ENCODE data around the gene UNG.

DNA sequence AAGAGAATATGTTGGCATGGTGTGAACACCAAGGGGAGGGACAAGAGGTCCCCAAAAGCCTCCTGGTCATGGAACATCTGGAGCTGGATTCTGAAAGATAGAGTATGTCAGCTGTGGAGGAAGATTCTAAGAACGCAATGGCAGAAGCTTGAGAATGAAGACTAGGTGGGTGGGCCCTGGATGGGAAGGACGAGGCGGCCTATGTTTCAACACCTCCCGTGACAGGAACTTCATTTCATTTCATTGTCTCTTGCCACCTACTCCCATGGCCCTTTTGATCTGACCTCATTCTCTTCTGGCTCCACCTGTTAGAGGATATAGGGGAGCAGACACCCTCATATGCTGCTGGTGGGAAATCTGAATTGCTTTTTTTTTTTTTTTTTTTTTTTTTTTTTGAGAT is 3.3 kb downstream of the UNG start:
- TF ChIP-seq, protein P1, sequence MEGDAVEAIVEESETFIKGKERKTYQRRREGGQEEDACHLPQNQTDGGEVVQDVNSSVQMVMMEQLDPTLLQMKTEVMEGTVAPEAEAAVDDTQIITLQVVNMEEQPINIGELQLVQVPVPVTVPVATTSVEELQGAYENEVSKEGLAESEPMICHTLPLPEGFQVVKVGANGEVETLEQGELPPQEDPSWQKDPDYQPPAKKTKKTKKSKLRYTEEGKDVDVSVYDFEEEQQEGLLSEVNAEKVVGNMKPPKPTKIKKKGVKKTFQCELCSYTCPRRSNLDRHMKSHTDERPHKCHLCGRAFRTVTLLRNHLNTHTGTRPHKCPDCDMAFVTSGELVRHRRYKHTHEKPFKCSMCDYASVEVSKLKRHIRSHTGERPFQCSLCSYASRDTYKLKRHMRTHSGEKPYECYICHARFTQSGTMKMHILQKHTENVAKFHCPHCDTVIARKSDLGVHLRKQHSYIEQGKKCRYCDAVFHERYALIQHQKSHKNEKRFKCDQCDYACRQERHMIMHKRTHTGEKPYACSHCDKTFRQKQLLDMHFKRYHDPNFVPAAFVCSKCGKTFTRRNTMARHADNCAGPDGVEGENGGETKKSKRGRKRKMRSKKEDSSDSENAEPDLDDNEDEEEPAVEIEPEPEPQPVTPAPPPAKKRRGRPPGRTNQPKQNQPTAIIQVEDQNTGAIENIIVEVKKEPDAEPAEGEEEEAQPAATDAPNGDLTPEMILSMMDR (IDR thresholded peaks at IDR 0.05; ENCODE audit: poor library complexity, severe bottlenecking) = no peak
- TF ChIP-seq EP300 (conservative IDR thresholded peaks at IDR 0.05; ENCODE audit: poor library complexity, severe bottlenecking) = no peak

Measured in neural cell (in vitro differentiated cells).